HEK293 (cell line): ENCODE results near the gene SMIM30.

Experiments used
- CTCF ChIA-PET: fragments of 350-600 bp; formaldehyde crosslinking; extraction: SDS; loops from one replicate; lab custom pipeline; 2021; ENCODE audit warnings: antibody characterized with exemption; lab: Yijun Ruan, JAX
- POLR2A ChIA-PET: fragments of 300-600 bp; formaldehyde crosslinking; extraction: SDS; loops from one replicate; lab custom pipeline; 2020; ENCODE audit warnings: antibody characterized with exemption, inconsistent platforms; lab: Yijun Ruan, JAX
- H3K27ac ChIP-seq: fragments of 200-500 bp; sonication (Bioruptor generic); 2 replicates; pipeline ENCODE4 v1.5.1; 2014; ENCODE audit warnings: low read depth, low read length, control low read depth, inconsistent platforms; ENCODE audit errors: extremely low read depth
- H3K36me3 ChIP-seq, 2 experiments: fragments of 200-500 bp in 1 of 2; sonication (Bioruptor generic) in 1 of 2; 1 replicate in 1 of 2; 2 replicates in 1 of 2; pipeline ENCODE4 v1.5.1; 2014 to 2017; ENCODE audit warnings: inconsistent platforms in 2 of 2, low read length in 2 of 2; ENCODE audit not compliant: control insufficient read depth in 2 of 2, insufficient read depth in 1 of 2
- H3K4me1 ChIP-seq: fragments of 200-500 bp; sonication (Bioruptor generic); 2 replicates; pipeline ENCODE4 v1.5.1; 2014; ENCODE audit warnings: mild to moderate bottlenecking, low read length, inconsistent platforms; ENCODE audit not compliant: control insufficient read depth, insufficient read depth
- H3K4me3 ChIP-seq: 2 replicates; pipeline ENCODE4 v1.5.1; 2011; ENCODE audit warnings: low read depth, mild to moderate bottlenecking, control low read depth, low read length, moderate library complexity
- H3K9me3 ChIP-seq: fragments of 200-500 bp; sonication (Bioruptor generic); 2 replicates; pipeline ENCODE4 v1.5.1; 2014; ENCODE audit warnings: low read depth, low read length, inconsistent platforms; ENCODE audit not compliant: control insufficient read depth, insufficient read depth
- HOXA7 ChIP-seq: sonication (generic); formaldehyde crosslinking; IDR thresholded peaks from 2 replicates; pipeline ENCODE4 v1.8.1; 2022; ENCODE audit warnings: missing genetic modification reagents, borderline replicate concordance
- IKZF3 ChIP-seq: fragments of 450-650 bp; IDR thresholded peaks from 2 replicates; pipeline ENCODE4 v1.5.0; 2018; ENCODE audit warnings: missing biosample characterization, mild to moderate bottlenecking, missing genetic modification characterization, moderate library complexity
- KLF10 ChIP-seq: fragments of 450-650 bp; IDR thresholded peaks from 2 replicates; pipeline ENCODE4 v1.5.1; 2018; ENCODE audit warnings: missing biosample characterization, mild to moderate bottlenecking, missing genetic modification characterization
- KLF8 ChIP-seq: fragments of 450-650 bp; formaldehyde crosslinking; IDR thresholded peaks from 2 replicates; pipeline ENCODE4 v1.5.1; 2016; ENCODE audit warnings: missing biosample characterization, missing genetic modification characterization
- MYNN ChIP-seq: fragments of 450-650 bp; formaldehyde crosslinking; IDR thresholded peaks from 2 replicates; pipeline ENCODE4 v1.5.1; 2016; ENCODE audit warnings: missing biosample characterization, missing genetic modification characterization, borderline replicate concordance
- OSR2 ChIP-seq: fragments of 450-650 bp; formaldehyde crosslinking; IDR thresholded peaks from 2 replicates; pipeline ENCODE4 v1.5.1; 2016; ENCODE audit warnings: missing biosample characterization, missing genetic modification characterization
- SP7 ChIP-seq: fragments of 450-650 bp; formaldehyde crosslinking; IDR thresholded peaks from 2 replicates; pipeline ENCODE4 v1.5.1; 2016; ENCODE audit warnings: missing biosample characterization, missing genetic modification characterization
- TCF7L2 ChIP-seq: IDR thresholded peaks from 2 replicates; pipeline ENCODE4 v1.6.1; 2011; ENCODE audit warnings: low read depth, mild to moderate bottlenecking, inconsistent platforms, low read length, moderate library complexity, borderline replicate concordance
- YY1 ChIP-seq: fragments of 450-650 bp; formaldehyde crosslinking; IDR thresholded peaks from 2 replicates; pipeline ENCODE4 v1.5.1; 2018; ENCODE audit warnings: missing biosample characterization, missing genetic modification characterization
- YY2 ChIP-seq: fragments of 450-650 bp; formaldehyde crosslinking; IDR thresholded peaks from 2 replicates; pipeline ENCODE4 v1.5.1; 2016; ENCODE audit warnings: missing biosample characterization, missing genetic modification characterization
- ZBTB20 ChIP-seq: fragments of 450-650 bp; formaldehyde crosslinking; IDR thresholded peaks from 2 replicates; pipeline ENCODE4 v1.5.1; 2016; ENCODE audit warnings: missing biosample characterization, missing genetic modification characterization
- ZNF19 ChIP-seq: fragments of 450-650 bp; formaldehyde crosslinking; IDR thresholded peaks from 2 replicates; pipeline ENCODE4; 2016; ENCODE audit warnings: missing biosample characterization, missing genetic modification characterization, low read depth
- ZNF24 ChIP-seq: fragments of 450-650 bp; formaldehyde crosslinking; IDR thresholded peaks from 2 replicates; pipeline ENCODE4 v1.5.1; 2016; ENCODE audit warnings: missing biosample characterization, missing genetic modification characterization
- ZNF341 ChIP-seq: fragments of 450-650 bp; formaldehyde crosslinking; IDR thresholded peaks from 2 replicates; pipeline ENCODE4; 2016; ENCODE audit warnings: low read depth, missing biosample characterization, missing genetic modification characterization
- ZNF394 ChIP-seq: fragments of 450-650 bp; formaldehyde crosslinking; IDR thresholded peaks from 2 replicates; pipeline ENCODE4 v1.5.1; 2016; ENCODE audit warnings: missing biosample characterization, missing genetic modification characterization, mild to moderate bottlenecking, moderate library complexity, borderline replicate concordance
- ZNF501 ChIP-seq: fragments of 450-650 bp; formaldehyde crosslinking; IDR thresholded peaks from 2 replicates; pipeline ENCODE4 v1.5.1; 2016; ENCODE audit warnings: missing biosample characterization, missing genetic modification characterization
- ZNF530 ChIP-seq: fragments of 450-650 bp; formaldehyde crosslinking; IDR thresholded peaks from 2 replicates; pipeline ENCODE4 v1.5.1; 2016; ENCODE audit warnings: low read depth, missing biosample characterization, missing genetic modification characterization
- ZNF548 ChIP-seq: fragments of 450-650 bp; formaldehyde crosslinking; IDR thresholded peaks from 2 replicates; pipeline ENCODE4 v1.5.1; 2016; ENCODE audit warnings: missing biosample characterization, missing genetic modification characterization
- ZNF560 ChIP-seq: fragments of 450-650 bp; formaldehyde crosslinking; IDR thresholded peaks from 2 replicates; pipeline ENCODE4 v1.5.1; 2017; ENCODE audit warnings: missing biosample characterization, missing genetic modification characterization, borderline replicate concordance
- ZNF585B ChIP-seq: fragments of 450-650 bp; formaldehyde crosslinking; IDR thresholded peaks from 2 replicates; pipeline ENCODE4 v1.5.1; 2016; ENCODE audit warnings: missing biosample characterization, missing genetic modification characterization
- ZNF600 ChIP-seq: fragments of 450-650 bp; formaldehyde crosslinking; IDR thresholded peaks from 2 replicates; pipeline ENCODE4 v1.5.1; 2016; ENCODE audit warnings: missing biosample characterization, missing genetic modification characterization
- ZNF623 ChIP-seq: fragments of 450-650 bp; formaldehyde crosslinking; IDR thresholded peaks from 2 replicates; pipeline ENCODE4 v1.5.1; 2016; ENCODE audit warnings: missing biosample characterization, missing genetic modification characterization
- ZNF629 ChIP-seq: fragments of 450-650 bp; formaldehyde crosslinking; IDR thresholded peaks from 2 replicates; pipeline ENCODE4 v1.5.1; 2017; ENCODE audit warnings: missing biosample characterization, missing genetic modification characterization
- ZNF76 ChIP-seq: fragments of 450-650 bp; formaldehyde crosslinking; IDR thresholded peaks from 2 replicates; pipeline ENCODE4; 2016; ENCODE audit warnings: low read depth, missing biosample characterization, missing genetic modification characterization, borderline replicate concordance
- ZNF785 ChIP-seq: fragments of 450-650 bp; formaldehyde crosslinking; IDR thresholded peaks from 2 replicates; pipeline ENCODE4 v1.5.1; 2016; ENCODE audit warnings: missing biosample characterization, missing genetic modification characterization
- TF ChIP-seq, protein P1 (sequence below): fragments of 450-650 bp; formaldehyde crosslinking; IDR thresholded peaks from 2 replicates; pipeline ENCODE4 v1.5.1; 2016; ENCODE audit warnings: missing biosample characterization, missing genetic modification characterization, borderline replicate concordance
- TF ChIP-seq, protein P2 (sequence below): fragments of 450-650 bp; formaldehyde crosslinking; IDR thresholded peaks from 2 replicates; pipeline ENCODE4 v1.5.1; 2017; ENCODE audit warnings: missing biosample characterization, missing genetic modification characterization
- TF ChIP-seq, protein P3 (sequence below): fragments of 450-650 bp; formaldehyde crosslinking; IDR thresholded peaks from 2 replicates; pipeline ENCODE4 v1.5.1; 2016; ENCODE audit warnings: missing biosample characterization, missing genetic modification characterization

SMIM30 gene, protein sequence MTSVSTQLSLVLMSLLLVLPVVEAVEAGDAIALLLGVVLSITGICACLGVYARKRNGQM

DNA sequence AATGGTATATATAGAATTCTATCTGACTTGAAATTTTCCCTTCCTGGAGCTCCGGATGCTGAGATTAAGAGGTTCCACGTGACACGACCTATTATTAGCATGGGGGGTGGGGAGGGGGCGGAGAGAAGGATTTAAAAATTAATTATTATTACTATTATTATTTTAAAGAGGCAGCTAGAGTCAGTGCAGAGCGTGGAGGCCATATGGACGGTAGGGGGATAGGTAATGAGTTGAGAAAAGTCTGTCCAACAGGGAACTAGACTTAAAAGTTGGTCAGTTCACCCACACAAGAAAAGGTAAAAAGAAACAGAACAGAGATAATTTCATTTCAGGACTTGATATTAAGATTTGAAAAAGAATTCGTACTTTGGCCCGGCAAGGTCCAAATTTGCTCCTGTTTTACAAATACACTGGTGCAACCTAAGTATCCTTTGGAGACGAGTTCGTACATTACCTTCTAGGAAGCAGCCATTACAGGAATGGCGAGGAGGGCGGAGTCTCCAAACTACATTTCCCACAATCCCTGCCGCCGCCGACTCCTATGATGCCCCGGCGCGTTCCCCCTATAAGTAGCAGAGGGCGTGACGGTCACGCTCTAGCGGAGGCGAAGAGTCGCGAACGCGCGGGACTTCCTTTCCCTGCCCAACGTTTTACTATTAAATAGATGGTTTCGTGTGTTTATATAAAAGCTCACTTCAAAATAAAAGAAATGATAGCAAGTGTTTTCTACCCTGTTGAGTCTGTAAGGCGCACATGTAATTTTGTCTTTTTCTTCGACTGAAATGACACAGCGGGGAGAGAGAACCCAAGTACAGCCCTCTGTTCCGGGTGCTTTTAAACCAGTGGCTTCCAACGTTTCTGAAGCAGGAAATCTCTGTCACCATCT, at the start of gene SMIM30:
Gene SMIM30 (minus strand): TSS at position 481 of the 886 bp plus-strand sequence. CDS start 976 bp downstream, outside the sequence.
- peaks cover 0 to 14% of the 10 kb centered on the region in 2 experiments; a peak in 1 of 3 replicates for H3K36me3 ChIP-seq
- ChIA-PET POLR2A (interaction anchor here (0.6 to 1.2 kb wide), 5 partner anchors 23 to 188 kb away, joined by 3 to 6 read pairs (median 5); partner anchors contain the start of gene GPR85), CTCF (interaction anchor here (0.6 kb wide), 1 partner anchor 17 kb away, joined by 4 read pairs; no protein-coding TSS in a partner anchor)
- peak within 1 kb of the TSS; percentile 61 for H3K4me3 ChIP-seq
- 0 out of 2 replicates have a peak within 1 kb of the TSS, but pooled peaks have one; percentile 14 for H3K27ac ChIP-seq
- H3K4me1 ChIP-seq, result no peaks in the 10 kb centered on the region
- no peaks in the 10 kb centered on the region for H3K9me3 ChIP-seq
- TF ChIP-seq ZNF394 (tag by site-specific recombination) (no peak; the same call in 1 of the 2 replicates), ZNF548 (tag by site-specific recombination) (no peak), ZNF623 (no peak), ZBTB20 (tag by site-specific recombination) (peak; percentile 69; the same call in 1 of the 2 replicates), ZNF785 (tag by site-specific recombination) (peak; percentile 95; the same call in 1 of the 2 replicates), MYNN (tag by site-specific recombination) (peak; percentile 81), ZNF24 (no peak), YY1 (peak; percentile 88), TCF7L2 (no peak), ZNF19 (tag by site-specific recombination) (no peak), HOXA7 (CRISPR knock-in tag) (no peak), ZNF560 (tag by site-specific recombination) (no peak), ZNF76 (peak; percentile 95), OSR2 (tag by site-specific recombination) (peak; percentile 22; the same call in 1 of the 2 replicates), ZNF585B (tag by site-specific recombination) (no peak), KLF8 (tag by site-specific recombination) (peak; percentile 79), IKZF3 (tag by site-specific recombination) (no peak), ZNF341 (tag by site-specific recombination) (peak; percentile 69), ZNF501 (tag by site-specific recombination) (peak; percentile 25; the same call in 1 of the 2 replicates), ZNF530 (tag by site-specific recombination) (no peak), ZNF600 (no peak), ZNF629 (tag by site-specific recombination) (peak; percentile 58), YY2 (tag by site-specific recombination) (peak; percentile 90), SP7 (tag by site-specific recombination) (peak; percentile 76), KLF10 (tag by site-specific recombination) (peak; percentile 37)
- TF ChIP-seq, protein P1, sequence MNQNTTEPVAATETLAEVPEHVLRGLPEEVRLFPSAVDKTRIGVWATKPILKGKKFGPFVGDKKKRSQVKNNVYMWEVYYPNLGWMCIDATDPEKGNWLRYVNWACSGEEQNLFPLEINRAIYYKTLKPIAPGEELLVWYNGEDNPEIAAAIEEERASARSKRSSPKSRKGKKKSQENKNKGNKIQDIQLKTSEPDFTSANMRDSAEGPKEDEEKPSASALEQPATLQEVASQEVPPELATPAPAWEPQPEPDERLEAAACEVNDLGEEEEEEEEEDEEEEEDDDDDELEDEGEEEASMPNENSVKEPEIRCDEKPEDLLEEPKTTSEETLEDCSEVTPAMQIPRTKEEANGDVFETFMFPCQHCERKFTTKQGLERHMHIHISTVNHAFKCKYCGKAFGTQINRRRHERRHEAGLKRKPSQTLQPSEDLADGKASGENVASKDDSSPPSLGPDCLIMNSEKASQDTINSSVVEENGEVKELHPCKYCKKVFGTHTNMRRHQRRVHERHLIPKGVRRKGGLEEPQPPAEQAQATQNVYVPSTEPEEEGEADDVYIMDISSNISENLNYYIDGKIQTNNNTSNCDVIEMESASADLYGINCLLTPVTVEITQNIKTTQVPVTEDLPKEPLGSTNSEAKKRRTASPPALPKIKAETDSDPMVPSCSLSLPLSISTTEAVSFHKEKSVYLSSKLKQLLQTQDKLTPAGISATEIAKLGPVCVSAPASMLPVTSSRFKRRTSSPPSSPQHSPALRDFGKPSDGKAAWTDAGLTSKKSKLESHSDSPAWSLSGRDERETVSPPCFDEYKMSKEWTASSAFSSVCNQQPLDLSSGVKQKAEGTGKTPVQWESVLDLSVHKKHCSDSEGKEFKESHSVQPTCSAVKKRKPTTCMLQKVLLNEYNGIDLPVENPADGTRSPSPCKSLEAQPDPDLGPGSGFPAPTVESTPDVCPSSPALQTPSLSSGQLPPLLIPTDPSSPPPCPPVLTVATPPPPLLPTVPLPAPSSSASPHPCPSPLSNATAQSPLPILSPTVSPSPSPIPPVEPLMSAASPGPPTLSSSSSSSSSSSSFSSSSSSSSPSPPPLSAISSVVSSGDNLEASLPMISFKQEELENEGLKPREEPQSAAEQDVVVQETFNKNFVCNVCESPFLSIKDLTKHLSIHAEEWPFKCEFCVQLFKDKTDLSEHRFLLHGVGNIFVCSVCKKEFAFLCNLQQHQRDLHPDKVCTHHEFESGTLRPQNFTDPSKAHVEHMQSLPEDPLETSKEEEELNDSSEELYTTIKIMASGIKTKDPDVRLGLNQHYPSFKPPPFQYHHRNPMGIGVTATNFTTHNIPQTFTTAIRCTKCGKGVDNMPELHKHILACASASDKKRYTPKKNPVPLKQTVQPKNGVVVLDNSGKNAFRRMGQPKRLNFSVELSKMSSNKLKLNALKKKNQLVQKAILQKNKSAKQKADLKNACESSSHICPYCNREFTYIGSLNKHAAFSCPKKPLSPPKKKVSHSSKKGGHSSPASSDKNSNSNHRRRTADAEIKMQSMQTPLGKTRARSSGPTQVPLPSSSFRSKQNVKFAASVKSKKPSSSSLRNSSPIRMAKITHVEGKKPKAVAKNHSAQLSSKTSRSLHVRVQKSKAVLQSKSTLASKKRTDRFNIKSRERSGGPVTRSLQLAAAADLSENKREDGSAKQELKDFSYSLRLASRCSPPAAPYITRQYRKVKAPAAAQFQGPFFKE (tag by site-specific recombination), result no peak
- TF ChIP-seq, protein P2, sequence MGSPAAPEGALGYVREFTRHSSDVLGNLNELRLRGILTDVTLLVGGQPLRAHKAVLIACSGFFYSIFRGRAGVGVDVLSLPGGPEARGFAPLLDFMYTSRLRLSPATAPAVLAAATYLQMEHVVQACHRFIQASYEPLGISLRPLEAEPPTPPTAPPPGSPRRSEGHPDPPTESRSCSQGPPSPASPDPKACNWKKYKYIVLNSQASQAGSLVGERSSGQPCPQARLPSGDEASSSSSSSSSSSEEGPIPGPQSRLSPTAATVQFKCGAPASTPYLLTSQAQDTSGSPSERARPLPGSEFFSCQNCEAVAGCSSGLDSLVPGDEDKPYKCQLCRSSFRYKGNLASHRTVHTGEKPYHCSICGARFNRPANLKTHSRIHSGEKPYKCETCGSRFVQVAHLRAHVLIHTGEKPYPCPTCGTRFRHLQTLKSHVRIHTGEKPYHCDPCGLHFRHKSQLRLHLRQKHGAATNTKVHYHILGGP (tag by site-specific recombination), result peak; percentile 74
- TF ChIP-seq, protein P3, sequence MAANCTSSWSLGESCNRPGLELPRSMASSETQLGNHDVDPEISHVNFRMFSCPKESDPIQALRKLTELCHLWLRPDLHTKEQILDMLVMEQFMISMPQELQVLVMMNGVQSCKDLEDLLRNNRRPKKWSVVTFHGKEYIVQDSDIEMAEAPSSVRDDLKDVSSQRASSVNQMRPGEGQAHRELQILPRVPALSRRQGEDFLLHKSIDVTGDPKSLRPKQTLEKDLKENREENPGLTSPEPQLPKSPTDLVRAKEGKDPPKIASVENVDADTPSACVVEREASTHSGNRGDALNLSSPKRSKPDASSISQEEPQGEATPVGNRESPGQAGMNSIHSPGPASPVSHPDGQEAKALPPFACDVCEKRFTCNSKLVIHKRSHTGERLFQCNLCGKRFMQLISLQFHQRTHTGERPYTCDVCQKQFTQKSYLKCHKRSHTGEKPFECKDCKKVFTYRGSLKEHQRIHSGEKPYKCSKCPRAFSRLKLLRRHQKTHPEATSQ (tag by site-specific recombination), result no peak
